K562 (cell line): ENCODE data around the gene ZNF169. TPM values are rescaled to one million over a fixed set of nuclear protein-coding genes. Genes with fewer than 3 reads are reported as not detected.

Source experiments
- CEBPZ ChIP-seq: fragments of 150-350 bp; IDR thresholded peaks from 2 replicates; pipeline ENCODE4 v1.6.1; 2014; ENCODE audit warnings: low read depth, mild to moderate bottlenecking, low read length, borderline replicate concordance
- CHD4 ChIP-seq: fragments of 200-600 bp; sonication (generic); IDR thresholded peaks from 3 replicates; pipeline ENCODE4 v1.6.1; 2012; ENCODE audit warnings: low read depth, mild to moderate bottlenecking, mixed read lengths, low read length, inconsistent platforms; ENCODE audit not compliant: insufficient read depth, insufficient replicate concordance, poor library complexity, severe bottlenecking
- CLOCK ChIP-seq: fragments of 250-450 bp; sonication (Bioruptor Pico); IDR thresholded peaks from 2 replicates; pipeline ENCODE4 v1.4.0; 2020; ENCODE audit warnings: mild to moderate bottlenecking, moderate library complexity, borderline replicate concordance
- DEAF1 ChIP-seq: fragments of 450-650 bp; formaldehyde crosslinking; IDR thresholded peaks from 2 replicates; pipeline ENCODE4 v1.4.0; 2020; ENCODE audit warnings: mild to moderate bottlenecking, moderate library complexity
- FOSL1 ChIP-seq: fragments of 200-800 bp; sonication (Bioruptor generic); conservative IDR thresholded peaks from 2 replicates; pipeline ENCODE4 v1.6.1; 2016; ENCODE audit warnings: missing genetic modification characterization, missing compliant biosample characterization
- FOXJ2 ChIP-seq: fragments of 200-800 bp; sonication (Bioruptor generic); IDR thresholded peaks from 2 replicates; pipeline ENCODE4 v1.6.1; 2016; ENCODE audit warnings: missing genetic modification characterization, missing compliant biosample characterization
- HDAC2 ChIP-seq: fragments of 450-650 bp; IDR thresholded peaks from 2 replicates; pipeline ENCODE4 v1.6.1; 2016; ENCODE audit warnings: mild to moderate bottlenecking
- KLF16 ChIP-seq: IDR thresholded peaks from 2 replicates; pipeline ENCODE4 v1.6.1; 2016; ENCODE audit warnings: antibody characterized with exemption
- POLR2AphosphoS2 ChIP-seq: IDR thresholded peaks from 2 replicates; pipeline ENCODE4 v1.6.1; 2012; ENCODE audit warnings: low read length, improper control_type of control experiment
- POU5F1 ChIP-seq: fragments of 150-350 bp; IDR thresholded peaks from 2 replicates; pipeline ENCODE4 v1.6.1; 2014; ENCODE audit warnings: borderline replicate concordance, low read length, low read depth, mild to moderate bottlenecking; ENCODE audit not compliant: partially characterized antibody
- SAFB ChIP-seq: fragments of 200-400 bp; formaldehyde crosslinking; IDR thresholded peaks from 2 replicates; pipeline ENCODE4 v1.6.1; 2017; ENCODE audit warnings: low read depth, low read length, borderline replicate concordance
- STAG1 ChIP-seq: sonication (generic); formaldehyde crosslinking; IDR thresholded peaks from 2 replicates; pipeline ENCODE4 v1.5.0; 2020; ENCODE audit warnings: missing genetic modification reagents, borderline replicate concordance
- TCFL5 ChIP-seq: fragments of 250-450 bp; sonication (Bioruptor Pico); conservative IDR thresholded peaks from 2 replicates; pipeline ENCODE4 v1.6.1; 2021; ENCODE audit warnings: mild to moderate bottlenecking, moderate library complexity, matching md5 sums
- ZKSCAN8 ChIP-seq: fragments of 200-800 bp; sonication (Bioruptor generic); IDR thresholded peaks from 2 replicates; pipeline ENCODE4 v1.6.1; 2016; ENCODE audit warnings: missing genetic modification characterization, missing compliant biosample characterization
- ZNF165 ChIP-seq: fragments of 250-450 bp; sonication (Bioruptor Pico); IDR thresholded peaks from 2 replicates; pipeline ENCODE4 v1.4.0; 2020; ENCODE audit warnings: borderline replicate concordance
- ZNF584 ChIP-seq: fragments of 200-800 bp; sonication (Bioruptor generic); IDR thresholded peaks from 2 replicates; pipeline ENCODE4 v1.6.1; 2016; ENCODE audit warnings: low read depth, mild to moderate bottlenecking, missing genetic modification characterization, missing compliant biosample characterization
- ZNF639 ChIP-seq, 2 experiments: fragments of 200-800 bp in 1 of 2; sonication (Bioruptor generic) in 1 of 2; sonication (generic) in 1 of 2; formaldehyde crosslinking in 1 of 2; IDR thresholded peaks in 1 of 2; conservative IDR thresholded peaks in 1 of 2; 2 replicates each; pipeline versions ENCODE4 v1.5.0 to v1.6.1; 2016 to 2020; ENCODE audit warnings: missing compliant biosample characterization in 1 of 2, missing genetic modification characterization in 1 of 2, missing genetic modification reagents in 1 of 2
- polyA plus RNA-seq, 8 experiments: library from polyadenylated mRNA; depleted of rRNA in 4 of 8; stranded (reverse) in 5 of 8; unstranded in 3 of 8; fragments of >200 nt; fragmentation: Nextera tagmentation in 2 of 8; fragmentation: Illumina TruSeq in 1 of 8; extraction: Ambion mirVana in 2 of 8; extraction: Trizol in 1 of 8; gene quantifications; 2 replicates each; pipeline versions ENCODE4 v1.2.1 to v1.2.3, GENCODE V29; 2011 to 2014; ENCODE audit warnings: inconsistent platforms in 1 of 8, missing spikeins in 1 of 8
- total RNA-seq, 7 experiments: library from RNA; depleted of rRNA in 6 of 7; stranded (reverse); fragments of >200 nt in 6 of 7; fragmentation: Illumina TruSeq in 2 of 7; extraction: Trizol in 2 of 7; gene quantifications; 2 replicates each; pipeline versions ENCODE4 v1.2.1 to v1.2.3, GENCODE V29; 2011 to 2021; ENCODE audit warnings: low replicate concordance in 1 of 7

The ZNF169 gene
- total and polyA plus RNA-seq, 9 of the 15 experiments (the other 6 are each of a cell fraction or from before 2014, with no cell fraction given) = 2.0 to 16.2 (median 5.6) TPM

- TF ChIP-seq CLOCK (CRISPR knock-in tag) = no peak
- no peak for TF ChIP-seq TCFL5
- TF ChIP-seq POU5F1 = no peak
- no peak for TF ChIP-seq KLF16
- no peak for TF ChIP-seq DEAF1
- TF ChIP-seq FOXJ2 = no peak
- TF ChIP-seq ZNF165 (CRISPR knock-in tag) = no peak
- TF ChIP-seq SAFB = no peak
- no peak for TF ChIP-seq ZNF584 (CRISPR knock-in tag)
- peak; percentile 20; the same call in 1 of the 2 replicates for TF ChIP-seq HDAC2
- TF ChIP-seq FOSL1 (tag) = peak; percentile 61
- TF ChIP-seq CEBPZ = no peak
- no peak for TF ChIP-seq STAG1 (CRISPR knock-in tag)
- TF ChIP-seq ZKSCAN8 (CRISPR knock-in tag) = no peak
- TF ChIP-seq POLR2AphosphoS2 = no peak
- no peak for TF ChIP-seq ZNF639 (CRISPR knock-in tag; conservative IDR thresholded peaks at IDR 0.05 in 1 of 2, IDR thresholded peaks at IDR 0.05 in 1 of 2)
- TF ChIP-seq CHD4 = no peak
Measured at GRCh38 chr9:94300470-94301301, 41.6 kb downstream of the ZNF169 start (continued).
